ENCODE data around the gene REPS2. TPM values are rescaled to one million over a fixed set of nuclear protein-coding genes. Genes with fewer than 3 reads are reported as not detected.

The REPS2 gene
- polyA plus RNA-seq, 4 donors: 11.5 to 20.5 (median 18.0) TPM

DNA sequence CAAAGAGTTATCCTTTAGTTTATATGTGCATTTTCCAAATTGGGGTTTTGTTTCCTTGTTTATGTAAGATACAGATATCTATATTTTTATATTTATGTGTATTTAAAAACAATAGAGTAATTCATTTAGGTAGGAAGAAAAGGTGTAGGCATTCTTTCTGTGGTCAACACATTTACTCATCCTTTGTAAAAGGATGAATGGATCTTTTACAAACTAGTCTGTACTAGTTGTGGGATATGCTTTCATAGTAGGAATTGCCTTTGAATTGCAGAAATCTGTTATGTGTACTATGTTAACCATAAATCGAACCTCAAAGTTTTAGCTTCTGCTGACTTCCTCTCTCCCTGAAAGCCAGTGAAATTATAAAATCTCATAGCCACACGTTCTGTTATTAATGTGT lies 128.5 kb downstream of the REPS2 start:
- no peak for DNase-seq (ENCODE audit: low read depth in 4 of 4, low spot score in 2 of 4)

DNA sequence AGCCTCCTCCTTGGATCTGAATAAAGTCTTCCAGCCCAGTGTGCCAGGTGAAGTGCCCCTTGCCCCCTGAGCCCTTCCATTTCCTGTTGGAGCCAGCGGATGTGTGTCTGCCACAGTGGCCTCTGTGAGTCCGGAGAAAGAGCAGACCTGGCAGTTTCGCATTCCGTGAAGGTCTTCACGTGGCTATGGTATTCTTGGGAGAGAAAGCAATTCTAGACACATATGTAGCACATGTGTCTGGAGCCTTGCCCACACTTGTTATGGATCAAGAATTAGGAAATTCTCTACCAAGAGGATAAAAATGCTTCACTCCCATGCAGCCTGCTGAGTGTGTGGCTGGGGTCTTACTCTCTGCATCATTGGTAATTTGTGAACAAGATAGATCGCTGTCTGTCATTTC lies 130.9 kb downstream of the REPS2 start:
- DNase-seq (ENCODE audit: low read depth in 4 of 4, low spot score in 2 of 4): no peak

DNA sequence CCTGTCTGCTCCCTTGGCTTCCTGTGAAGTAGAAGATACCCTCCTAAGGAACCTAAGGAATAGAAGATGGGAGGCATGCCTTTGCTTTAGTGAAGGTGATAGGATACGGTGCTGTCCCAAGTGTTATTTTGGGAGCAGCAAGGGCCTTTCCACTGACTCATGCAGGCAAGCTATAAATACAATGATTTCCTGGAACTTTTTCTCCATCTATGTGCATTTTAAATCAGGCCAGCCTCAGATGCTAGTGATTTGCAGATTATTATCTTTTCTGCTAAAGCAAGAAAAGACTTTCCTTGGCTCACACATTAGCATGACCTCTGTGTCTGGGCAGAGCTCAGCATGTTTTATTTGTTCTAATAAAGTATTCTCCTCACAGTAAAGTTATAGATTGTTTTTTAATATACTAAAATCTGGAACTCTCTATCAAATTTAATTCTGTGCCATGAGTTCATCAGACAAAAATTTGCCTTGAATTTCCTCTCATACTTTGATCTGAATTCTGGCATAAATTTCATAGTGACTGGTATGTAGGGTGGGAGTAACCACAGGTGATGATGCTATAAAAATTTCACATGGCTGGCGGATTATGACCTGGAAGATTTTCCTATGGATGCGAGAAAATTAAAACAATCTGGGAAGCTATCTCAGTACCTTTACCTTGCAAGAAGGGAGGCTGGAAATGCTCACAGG lies 131.7 kb downstream of the REPS2 start:
- no peak for DNase-seq (ENCODE audit: low read depth in 4 of 4, low spot score in 2 of 4)

DNA sequence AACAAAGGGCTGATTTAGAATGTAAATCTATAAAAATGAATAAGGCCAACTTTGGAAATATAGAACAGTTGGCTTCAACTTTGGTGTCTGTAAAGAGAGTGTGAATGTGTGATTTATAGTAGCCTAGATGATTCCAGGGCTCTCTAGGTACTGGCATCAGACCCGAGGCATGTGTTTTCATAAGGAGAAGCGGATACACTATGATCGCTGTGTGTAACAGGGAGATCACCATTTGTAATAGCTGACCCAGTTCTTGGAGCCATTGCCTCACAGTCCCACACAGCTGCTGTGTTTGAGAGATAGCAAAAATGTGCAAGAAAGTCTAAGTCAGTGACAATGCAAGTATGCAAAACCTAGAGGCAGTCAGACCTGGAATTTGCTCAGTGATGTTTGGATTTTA lies 135.1 kb downstream of the REPS2 start:
- DNase-seq (ENCODE audit: low read depth in 4 of 4, low spot score in 2 of 4): no peak

DNA sequence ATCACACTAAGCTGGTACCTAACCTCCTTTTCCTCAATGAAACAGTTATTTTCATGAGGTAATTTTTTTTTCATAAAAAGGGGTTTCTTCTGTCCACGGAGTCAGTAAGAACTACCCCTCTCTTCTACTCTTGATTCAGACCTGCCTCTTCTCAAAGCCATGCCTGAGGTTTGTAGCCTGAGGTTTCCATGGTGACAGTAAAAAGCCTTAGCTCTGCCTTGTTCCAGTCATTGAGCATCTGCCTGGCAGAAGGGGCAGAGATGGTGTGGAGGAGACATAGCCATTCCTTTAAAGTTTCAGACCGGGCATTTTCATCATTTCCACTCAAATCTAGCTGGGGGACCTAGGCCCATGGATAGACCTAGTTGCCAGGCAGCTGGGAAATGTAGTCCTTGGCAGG lies 135.5 kb downstream of the REPS2 start:
- DNase-seq (ENCODE audit: low read depth in 4 of 4, low spot score in 2 of 4): peak in 1 of 4 donors; percentile 6

DNA sequence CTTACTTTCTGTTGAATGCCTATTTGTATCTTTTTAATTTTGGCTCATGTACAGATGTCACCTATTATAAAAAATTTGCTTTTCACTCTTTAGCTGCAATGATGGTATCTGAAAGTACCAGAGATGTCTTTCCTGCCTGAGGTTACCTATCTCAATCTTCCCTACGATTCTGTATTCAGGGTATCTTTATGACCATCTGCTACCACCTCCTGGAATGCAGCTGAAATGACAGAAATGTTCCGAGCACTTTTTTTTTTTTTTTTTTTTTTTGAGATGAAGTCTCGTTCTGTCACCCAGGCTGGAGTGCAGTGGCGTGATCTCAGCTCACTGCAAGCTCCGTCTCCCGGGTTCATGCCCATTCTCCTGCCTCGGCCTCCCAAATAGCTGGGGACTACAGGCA lies 136.4 kb downstream of the REPS2 start:
- DNase-seq (ENCODE audit: low read depth in 4 of 4, low spot score in 2 of 4): no peak

DNA sequence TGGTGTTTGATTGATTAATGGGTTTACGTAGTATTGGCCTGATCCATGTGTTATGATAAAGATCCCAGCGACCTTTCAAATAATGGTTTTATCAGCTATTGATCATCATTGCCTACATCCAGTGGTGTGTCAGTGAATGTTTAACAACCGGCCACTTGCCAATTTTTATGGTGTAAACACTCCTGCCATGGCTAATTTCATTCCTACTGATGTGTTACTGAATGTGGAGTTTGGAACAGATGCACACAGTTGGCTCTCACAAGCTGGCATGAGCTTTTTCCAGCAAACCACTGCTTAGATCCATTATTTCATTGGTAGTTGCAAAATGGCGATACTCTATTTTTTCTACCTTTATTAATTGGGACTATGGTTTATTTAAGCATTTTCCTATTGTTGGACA lies 139.9 kb downstream of the REPS2 start:
- DNase-seq (ENCODE audit: low read depth in 4 of 4, low spot score in 2 of 4): no peak

DNA sequence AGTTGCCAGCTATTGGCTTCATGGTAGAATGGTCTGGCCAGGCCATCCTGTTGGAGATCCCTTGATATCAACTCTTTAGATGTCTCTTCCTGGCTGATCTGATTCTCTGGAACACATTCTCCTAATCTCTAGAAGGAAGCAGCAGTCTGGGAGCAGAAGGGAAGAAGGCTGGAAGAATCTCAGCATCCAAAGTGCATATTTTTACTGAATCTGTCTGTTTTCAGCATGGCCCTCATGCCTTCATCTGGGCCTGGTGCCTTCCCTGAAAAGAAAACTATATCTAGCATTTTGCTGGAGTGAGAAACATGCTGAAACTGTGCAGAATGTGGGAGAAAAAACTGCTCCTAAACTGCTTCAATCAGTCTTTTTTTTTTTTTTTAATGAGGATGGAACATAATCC lies 148.7 kb downstream of the REPS2 start:
- DNase-seq (ENCODE audit: low read depth in 4 of 4, low spot score in 2 of 4): no peak

DNA sequence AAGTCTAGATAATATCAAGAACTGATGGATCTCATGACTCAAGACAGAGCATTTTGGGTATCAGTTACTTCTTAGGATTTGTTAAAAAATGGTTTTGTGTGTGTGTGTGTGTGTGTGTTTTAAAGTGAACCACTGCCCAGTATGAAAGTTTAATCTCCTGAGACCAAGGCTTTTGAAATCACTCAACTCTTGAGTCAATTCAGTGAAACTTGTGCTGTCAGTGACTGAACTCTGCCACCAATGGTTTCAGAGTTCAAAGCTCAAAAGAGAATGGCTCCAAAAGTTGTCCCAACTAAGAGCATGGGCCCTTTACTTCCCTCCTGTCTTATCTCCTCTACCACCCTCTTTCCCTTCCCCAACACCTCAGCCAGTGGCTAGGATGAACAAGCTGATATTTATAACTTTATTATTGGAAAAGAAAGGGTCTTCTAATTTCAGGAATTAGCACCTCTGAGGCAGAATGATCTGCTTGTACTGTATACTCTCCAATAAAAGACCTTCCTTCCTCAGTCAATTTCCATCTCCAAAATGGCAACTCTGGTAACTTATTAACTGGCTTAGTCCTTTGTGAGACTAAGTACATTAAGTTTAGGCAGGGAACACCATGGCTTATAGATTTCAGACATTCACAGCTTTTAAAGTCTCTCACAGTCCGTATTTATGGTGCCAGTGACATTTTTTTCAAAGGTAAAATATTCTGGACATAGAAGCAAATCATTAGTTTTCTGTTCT lies 152.2 kb downstream of the REPS2 start:
- no peak for DNase-seq (ENCODE audit: low read depth in 4 of 4, low spot score in 2 of 4)

DNA sequence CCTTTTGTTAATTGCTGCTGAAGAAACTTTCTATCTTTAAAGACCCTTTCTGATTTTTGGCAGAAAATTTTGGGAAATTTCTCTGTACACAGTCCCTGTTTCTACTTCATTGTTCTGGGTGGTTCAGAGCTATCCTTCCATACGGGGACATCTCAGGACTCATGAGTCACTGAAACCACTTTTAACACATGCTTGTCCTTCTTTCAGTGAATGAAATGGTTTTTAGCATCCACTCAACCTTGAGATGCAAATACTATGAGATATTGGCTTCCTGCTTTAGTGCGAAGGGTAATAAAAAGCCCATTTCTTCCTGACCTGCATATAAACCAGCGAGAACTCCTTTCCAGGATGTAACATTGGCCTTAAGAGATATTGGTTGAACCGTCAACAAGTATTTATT lies 158.0 kb downstream of the REPS2 start:
- DNase-seq (ENCODE audit: low read depth in 4 of 4, low spot score in 2 of 4): no peak

DNA sequence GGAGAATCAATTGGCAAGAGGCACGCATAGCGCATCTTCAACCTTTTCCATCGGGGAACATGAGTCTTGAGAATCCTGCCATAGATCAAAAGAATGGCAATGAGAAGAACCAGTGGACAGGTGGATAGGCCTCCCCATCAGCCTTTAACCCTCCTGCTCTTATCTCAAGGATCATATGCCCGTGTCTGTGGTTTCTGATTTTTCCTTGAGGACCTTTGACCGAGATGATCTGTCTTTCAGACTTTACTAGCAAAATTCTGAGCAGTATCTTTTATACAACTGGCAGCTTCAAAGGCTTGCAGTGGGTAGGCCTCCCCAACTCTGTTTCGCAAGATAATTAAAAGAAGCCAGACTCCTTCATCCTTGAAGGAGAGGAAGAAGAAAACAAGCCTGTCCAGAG lies 174.4 kb downstream of the REPS2 start:
- DNase-seq (ENCODE audit: low read depth in 4 of 4, low spot score in 2 of 4): no peak

DNA sequence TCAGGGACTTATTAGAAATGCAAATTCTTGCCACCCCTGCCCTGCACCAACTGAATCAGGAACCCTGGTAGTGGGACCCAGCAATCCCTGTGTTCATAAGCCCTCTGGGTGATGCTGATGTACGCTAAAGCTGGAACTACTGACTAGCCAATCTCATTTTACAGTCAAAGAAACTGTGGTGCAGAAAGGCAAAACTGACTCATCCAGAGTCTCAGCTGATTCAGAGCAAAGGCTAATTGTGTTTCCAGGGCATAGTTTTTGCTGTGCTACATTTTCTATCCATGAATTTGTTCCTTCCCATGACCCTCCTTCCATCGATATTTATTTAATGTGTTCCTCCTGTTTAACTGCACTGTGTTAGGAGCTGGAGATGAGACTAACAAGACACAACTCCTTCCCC lies 207.5 kb downstream of the REPS2 start:
- DNase-seq (ENCODE audit: low read depth in 4 of 4, low spot score in 2 of 4): no peak

DNA sequence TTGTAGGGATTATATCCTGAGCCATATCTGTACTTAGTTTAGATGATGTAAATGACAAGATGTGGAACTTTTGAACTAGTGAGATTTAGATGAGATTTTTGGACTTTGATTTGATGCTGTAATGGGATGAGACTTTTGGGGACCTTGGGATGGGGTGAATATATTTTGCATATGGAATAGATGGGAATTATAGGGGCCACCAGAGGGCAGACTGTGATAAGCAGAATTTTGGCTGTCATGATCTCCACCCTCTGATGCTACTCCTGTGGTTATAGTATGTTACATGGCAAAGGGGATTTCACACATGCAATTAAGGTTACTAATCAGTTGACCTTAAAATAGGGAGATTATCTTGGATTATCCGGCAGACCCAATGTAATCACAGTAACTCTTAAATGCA lies 214.5 kb downstream of the REPS2 start:
- no peak for DNase-seq (ENCODE audit: low read depth in 4 of 4, low spot score in 2 of 4)

DNA sequence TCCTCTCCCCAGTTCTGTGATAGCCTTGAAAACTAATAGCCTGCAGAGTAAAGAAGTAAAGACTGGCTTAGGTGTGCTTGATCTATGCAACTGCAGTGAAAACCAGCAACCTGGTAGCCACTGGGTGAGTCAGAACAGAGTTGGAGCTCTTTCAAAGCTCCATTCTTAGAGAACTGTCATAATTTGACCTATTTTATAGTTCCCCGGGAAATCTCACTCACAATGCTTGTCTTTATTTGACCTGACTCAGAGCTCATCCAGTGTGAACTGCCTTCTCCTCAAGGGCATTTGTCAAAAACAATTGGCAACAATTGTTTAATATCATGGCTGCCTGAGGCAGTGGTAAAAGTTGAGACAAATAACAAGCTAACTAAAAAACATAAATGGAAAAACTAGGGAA lies 215.5 kb downstream of the REPS2 start:
- DNase-seq (ENCODE audit: low read depth in 4 of 4, low spot score in 2 of 4): no peak

DNA sequence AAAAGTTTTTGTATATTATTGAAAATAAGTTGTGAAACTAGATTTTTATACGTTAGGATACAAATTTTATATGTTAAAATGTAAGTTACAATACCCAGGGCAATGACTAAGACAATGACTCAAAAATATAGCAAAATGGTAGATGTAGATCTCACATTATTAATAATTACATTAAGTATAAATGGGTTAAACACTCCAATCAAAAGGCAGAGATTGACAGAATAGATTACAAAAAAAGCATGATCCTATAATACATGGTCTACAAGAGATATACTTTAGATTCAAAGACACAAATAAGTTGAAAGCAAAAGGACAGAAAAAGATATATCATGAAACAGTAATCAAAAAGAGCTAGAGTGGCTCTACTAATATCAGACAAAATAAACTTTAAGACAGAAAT lies 217.6 kb downstream of the REPS2 start:
- DNase-seq (ENCODE audit: low read depth in 4 of 4, low spot score in 2 of 4): no peak

DNA sequence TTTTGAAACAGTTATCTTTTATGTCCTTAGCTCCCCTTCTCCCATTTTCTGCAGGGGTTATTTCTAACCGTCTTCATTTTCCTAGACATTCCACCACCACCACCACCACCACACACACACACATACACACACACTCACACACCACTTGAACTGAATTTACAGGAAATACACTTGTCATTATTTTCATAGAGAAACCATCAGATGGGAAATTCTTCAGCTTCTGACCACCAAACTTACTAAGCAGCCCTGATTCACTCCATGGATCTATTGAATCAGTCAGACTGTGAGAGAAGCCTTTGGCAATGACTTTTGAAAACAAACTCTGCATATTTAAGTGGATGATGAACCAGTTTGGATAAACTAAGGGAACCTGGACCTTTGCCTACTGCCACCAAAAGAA lies 218.5 kb downstream of the REPS2 start:
- DNase-seq (ENCODE audit: low read depth in 4 of 4, low spot score in 2 of 4): no peak

DNA sequence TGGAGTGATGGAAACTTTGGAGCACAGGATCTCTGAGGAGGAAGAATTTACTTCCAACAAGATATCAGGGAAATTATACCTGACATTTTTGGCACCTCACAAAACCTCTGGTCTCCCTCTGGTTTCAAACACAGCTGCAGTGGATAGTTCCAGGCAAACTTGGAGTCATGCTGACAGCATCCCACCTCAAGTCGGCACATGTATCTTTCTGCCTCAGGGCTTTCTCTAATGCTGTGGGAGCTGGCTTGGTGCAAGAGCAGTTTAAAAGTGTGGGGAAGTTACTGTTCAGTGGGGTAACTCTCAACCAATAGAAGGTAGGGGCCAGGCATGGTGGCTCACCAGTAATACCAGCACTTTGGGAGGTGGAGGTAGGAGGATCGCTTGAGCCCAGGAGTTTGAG lies 221.5 kb downstream of the REPS2 start:
- no peak for DNase-seq (ENCODE audit: low read depth in 4 of 4, low spot score in 2 of 4)

DNA sequence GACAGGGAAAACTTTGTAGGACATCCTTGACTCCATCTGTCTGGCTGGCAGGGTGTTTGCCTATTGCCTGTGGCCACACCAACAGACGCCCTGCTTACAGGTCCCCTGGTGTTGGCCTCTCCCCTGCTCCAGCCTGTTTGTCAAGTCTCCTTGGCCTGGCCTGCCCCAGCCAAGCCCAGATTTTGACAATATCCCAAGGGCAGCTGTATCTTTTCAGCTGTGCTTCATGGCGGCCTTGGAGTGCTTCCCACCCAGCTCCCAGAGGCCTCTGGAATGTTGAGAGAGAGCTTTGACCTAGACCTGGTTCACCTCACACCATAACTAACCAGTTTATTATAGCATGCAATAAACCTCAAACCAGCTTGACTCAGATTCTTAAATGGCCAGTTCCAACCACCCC lies 224.5 kb downstream of the REPS2 start:
- DNase-seq (ENCODE audit: low read depth in 4 of 4, low spot score in 2 of 4): peak in 1 of 4 donors; percentile 21

DNA sequence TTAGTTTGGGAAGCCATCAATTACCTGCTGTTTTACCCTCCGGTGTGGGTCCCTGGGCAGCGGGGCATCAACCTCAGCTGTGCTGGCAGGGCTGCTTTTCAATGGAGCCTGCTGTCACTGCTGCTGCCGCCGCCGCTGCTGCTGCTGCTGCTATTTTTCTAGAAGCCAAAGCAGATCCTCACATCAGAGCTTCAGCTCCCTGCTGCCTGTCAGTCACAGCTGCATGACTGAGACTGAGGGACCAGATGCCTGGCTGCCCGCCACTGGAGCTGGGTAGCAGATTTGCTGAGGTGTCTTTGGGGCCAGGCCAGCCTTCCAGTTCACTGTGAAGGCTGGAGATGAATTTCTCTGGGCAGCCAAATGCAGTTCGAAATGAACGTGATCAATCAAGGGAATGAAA lies 228.2 kb downstream of the REPS2 start:
- DNase-seq (ENCODE audit: low read depth in 4 of 4, low spot score in 2 of 4): no peak

DNA sequence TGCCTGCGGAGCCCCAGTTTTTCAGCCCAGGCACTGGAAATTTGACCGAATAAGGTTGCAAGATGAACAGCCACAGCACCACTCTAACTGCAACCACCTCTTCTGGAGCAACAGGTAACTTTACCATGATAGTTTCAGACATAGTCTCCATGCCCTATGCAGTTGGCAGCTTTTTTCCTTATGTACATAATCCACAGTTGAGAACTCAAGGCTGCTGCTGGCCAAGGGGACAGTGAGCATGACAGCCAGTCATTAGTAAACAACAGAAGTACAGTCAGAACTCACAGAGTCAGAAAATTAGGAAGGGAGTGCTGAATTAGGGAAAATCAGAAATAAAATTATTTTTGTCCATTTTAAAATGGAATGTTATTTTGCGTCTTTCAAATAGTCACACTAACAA lies 235.9 kb downstream of the REPS2 start:
- DNase-seq (ENCODE audit: low read depth in 4 of 4, low spot score in 2 of 4): no peak

DNA sequence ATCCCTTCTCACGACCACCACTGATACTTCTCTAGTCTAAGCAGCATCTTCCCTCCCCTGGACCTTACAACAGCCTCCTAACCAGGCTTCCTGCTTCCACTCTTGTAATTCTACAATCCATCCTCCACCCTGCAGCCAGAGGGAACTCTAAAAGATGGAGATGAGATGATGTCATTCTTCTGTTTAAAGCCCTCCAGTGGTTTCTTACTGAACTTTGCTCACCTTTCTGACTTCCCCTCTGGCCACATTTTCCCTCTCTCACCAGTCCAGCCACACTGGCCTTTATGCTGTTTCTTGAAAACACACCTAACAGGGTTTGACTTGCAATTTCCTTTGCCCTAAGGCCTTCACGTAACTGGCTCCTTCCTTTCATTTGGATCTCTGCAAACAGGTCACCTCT lies 237.1 kb downstream of the REPS2 start:
- DNase-seq (ENCODE audit: low read depth in 4 of 4, low spot score in 2 of 4): no peak

DNA sequence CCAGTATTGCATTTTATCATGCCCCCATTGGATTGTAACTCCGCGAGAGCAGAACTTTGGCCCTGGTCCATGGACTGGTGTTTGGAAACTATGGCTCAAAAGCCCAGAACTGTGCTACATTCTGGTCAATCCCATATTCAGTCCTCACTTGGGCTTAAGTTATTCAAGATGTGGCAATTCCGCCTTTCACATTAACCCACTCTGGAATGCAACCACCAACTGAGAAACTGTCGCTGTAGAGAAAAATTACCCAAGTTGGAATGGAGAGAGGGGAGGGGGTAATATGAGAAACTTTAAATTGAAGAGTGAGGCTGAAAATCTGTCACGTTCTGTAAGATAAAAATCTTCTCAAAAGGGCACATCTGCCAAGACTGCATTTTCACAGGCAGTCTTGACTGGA lies 239.0 kb downstream of the REPS2 start:
- no peak for DNase-seq (ENCODE audit: low read depth in 4 of 4, low spot score in 2 of 4)

Data from left renal cortex interstitium (tissue), 4 donors.